Astrocyte (in vitro differentiated cells and primary cell): ENCODE results near the gene DCLK1.

Experiments
- EZH2 ChIP-seq: IDR thresholded peaks from 2 replicates; pipeline ENCODE4 v1.6.1; 2012; ENCODE audit warnings: mild to moderate bottlenecking, low read length, inconsistent platforms; ENCODE audit not compliant: insufficient read depth
- TF ChIP-seq, protein P1 (sequence below): IDR thresholded peaks from 2 replicates; pipeline ENCODE4 v1.5.1; 2011; ENCODE audit warnings: low read depth, mild to moderate bottlenecking, inconsistent platforms, low read length, moderate library complexity; ENCODE audit not compliant: insufficient read depth

DNA sequence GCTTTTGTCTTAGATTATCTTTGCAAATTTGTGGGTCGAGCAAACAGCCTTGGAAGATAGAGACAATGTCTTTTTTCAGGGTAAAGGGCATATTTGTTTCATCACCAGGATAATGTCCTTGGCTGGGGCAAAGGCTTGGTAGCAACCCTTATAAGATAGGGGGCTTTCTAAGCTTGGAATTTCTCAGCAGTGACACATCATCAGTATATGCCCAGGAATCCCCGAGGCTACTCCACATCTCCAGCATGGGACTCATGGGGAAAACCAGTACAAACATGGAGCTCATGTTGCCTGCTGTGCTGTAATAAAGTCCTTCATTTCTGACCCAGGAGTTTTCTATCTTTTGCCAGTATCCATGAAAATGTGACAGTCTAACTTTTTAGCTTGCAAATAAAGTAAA is 77.1 kb downstream of the DCLK1 start:
- no peak for TF ChIP-seq EZH2
- TF ChIP-seq, protein P1, sequence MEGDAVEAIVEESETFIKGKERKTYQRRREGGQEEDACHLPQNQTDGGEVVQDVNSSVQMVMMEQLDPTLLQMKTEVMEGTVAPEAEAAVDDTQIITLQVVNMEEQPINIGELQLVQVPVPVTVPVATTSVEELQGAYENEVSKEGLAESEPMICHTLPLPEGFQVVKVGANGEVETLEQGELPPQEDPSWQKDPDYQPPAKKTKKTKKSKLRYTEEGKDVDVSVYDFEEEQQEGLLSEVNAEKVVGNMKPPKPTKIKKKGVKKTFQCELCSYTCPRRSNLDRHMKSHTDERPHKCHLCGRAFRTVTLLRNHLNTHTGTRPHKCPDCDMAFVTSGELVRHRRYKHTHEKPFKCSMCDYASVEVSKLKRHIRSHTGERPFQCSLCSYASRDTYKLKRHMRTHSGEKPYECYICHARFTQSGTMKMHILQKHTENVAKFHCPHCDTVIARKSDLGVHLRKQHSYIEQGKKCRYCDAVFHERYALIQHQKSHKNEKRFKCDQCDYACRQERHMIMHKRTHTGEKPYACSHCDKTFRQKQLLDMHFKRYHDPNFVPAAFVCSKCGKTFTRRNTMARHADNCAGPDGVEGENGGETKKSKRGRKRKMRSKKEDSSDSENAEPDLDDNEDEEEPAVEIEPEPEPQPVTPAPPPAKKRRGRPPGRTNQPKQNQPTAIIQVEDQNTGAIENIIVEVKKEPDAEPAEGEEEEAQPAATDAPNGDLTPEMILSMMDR: no peak
